Ovary (tissue), 3 donors: ENCODE results near the gene FADS1.

ENCODE experiments used
- CTCF ChIP-seq, 3 donors: fragments of 450-650 bp in 2 of 3; fragments of 200-600 bp in 1 of 3; IDR thresholded peaks; one replicate each; pipeline versions ENCODE4 v1.5.1 to v1.8.0; 2016 to 2022; ENCODE audit warnings: antibody characterized with exemption in 3 of 3, mild to moderate bottlenecking in 1 of 3
- POLR2A ChIP-seq: fragments of 450-650 bp; IDR thresholded peaks from one replicate; pipeline ENCODE4 v1.6.1; 2017; ENCODE audit warnings: antibody characterized with exemption, mild to moderate bottlenecking, moderate library complexity
- donor health status: DM: no; HTN: no; CAD: no.

- TF ChIP-seq POLR2A (no peak), CTCF (IDR thresholded peaks at IDR 0.05) (no peak)
Measured at GRCh38 chr11:61780581-61781162, 36.1 kb downstream of the FADS1 start.
